Transverse colon (tissue), 3 donors: ENCODE measurements around the gene NCR2.

ENCODE experiments used
- CTCF ChIP-seq, 5 experiments: fragments of 200-600 bp in 3 of 5; fragments of 450-650 bp in 2 of 5; sonication (generic) in 3 of 5; IDR thresholded peaks; 1 replicate in 2 of 5; 2 replicates in 3 of 5; pipeline ENCODE4 v1.5.1; 2016 to 2017; ENCODE audit warnings: antibody characterized with exemption in 5 of 5, inconsistent platforms in 3 of 5, mild to moderate bottlenecking in 2 of 5, moderate library complexity in 1 of 5
- EP300 ChIP-seq: sonication (generic); formaldehyde crosslinking; IDR thresholded peaks from one replicate; pipeline ENCODE4 v1.6.1; 2017; ENCODE audit warnings: antibody characterized with exemption, low read depth
- POLR2A ChIP-seq: fragments of 450-650 bp; IDR thresholded peaks from one replicate; pipeline ENCODE4 v1.6.1; 2016; ENCODE audit warnings: antibody characterized with exemption, mild to moderate bottlenecking, moderate library complexity

GRCh38 chr6:41343641-41344187 is 8.3 kb downstream of the NCR2 start:
- TF ChIP-seq CTCF (IDR thresholded peaks at IDR 0.05), result no peak
- TF ChIP-seq POLR2A, result no peak
- no peak for TF ChIP-seq EP300
